Measurements from ENCODE around the gene DHX8.
"Not testable (repeated sequence)": the region's sequence is repeated elsewhere in the genome, so short reads cannot be mapped to it uniquely, and the experiment has no call there.

DHX8 gene

GRCh38 chr17:43483674-43484551 lies at the start of gene DHX8:
Gene DHX8 (plus strand): TSS chr17:43483975. CDS start chr17:43484038, 63 bp downstream.
- DNase-seq (ENCODE audit: low read depth): peak; percentile 100

- no peak for DNase-seq (ENCODE audit: low read depth)
Measured at GRCh38 chr17:43434902-43435319, 48.9 kb upstream of the DHX8 start.

- no peak for DNase-seq (ENCODE audit: low read depth)
Measured at GRCh38 chr17:43437756-43438155, 46.0 kb upstream of the DHX8 start.

- DNase-seq (ENCODE audit: low read depth): no peak
Measured at GRCh38 chr17:43438626-43439025, 45.1 kb upstream of the DHX8 start.

- no peak for DNase-seq (ENCODE audit: low read depth)
Measured at GRCh38 chr17:43439041-43439440, 44.7 kb upstream of the DHX8 start.

GRCh38 chr17:43442711-43443110 lies 41.1 kb upstream of the DHX8 start:
- DNase-seq (ENCODE audit: low read depth): peak; percentile 52

GRCh38 chr17:43443381-43443780 lies 40.4 kb upstream of the DHX8 start:
- no peak for DNase-seq (ENCODE audit: low read depth)

GRCh38 chr17:43444223-43445008 lies 39.4 kb upstream of the DHX8 start:
- no peak for DNase-seq (ENCODE audit: low read depth)

- no peak for DNase-seq (ENCODE audit: low read depth)
Measured at GRCh38 chr17:43445009-43445589, 38.7 kb upstream of the DHX8 start.

GRCh38 chr17:43446773-43447172 lies 37.0 kb upstream of the DHX8 start:
- DNase-seq (ENCODE audit: low read depth): no peak

- DNase-seq (ENCODE audit: low read depth): no peak
Measured at GRCh38 chr17:43448720-43449469, 34.9 kb upstream of the DHX8 start.

GRCh38 chr17:43449470-43450248 lies 34.1 kb upstream of the DHX8 start:
- DNase-seq (ENCODE audit: low read depth): no peak

GRCh38 chr17:43450791-43451190 lies 33.0 kb upstream of the DHX8 start:
- not testable (repeated sequence) for DNase-seq (ENCODE audit: low read depth)

- not testable (repeated sequence) for DNase-seq (ENCODE audit: low read depth)
Measured at GRCh38 chr17:43451741-43452140, 32.0 kb upstream of the DHX8 start.

- DNase-seq (ENCODE audit: low read depth): no peak
Measured at GRCh38 chr17:43453331-43453812, 30.4 kb upstream of the DHX8 start.

- DNase-seq (ENCODE audit: low read depth): no peak
Measured at GRCh38 chr17:43454868-43455267, 28.9 kb upstream of the DHX8 start.

GRCh38 chr17:43456029-43456428 lies 27.7 kb upstream of the DHX8 start:
- DNase-seq (ENCODE audit: low read depth): no peak

- peak; percentile 15 for DNase-seq (ENCODE audit: low read depth)
Measured at GRCh38 chr17:43456661-43457361, 27.0 kb upstream of the DHX8 start.

- no peak for DNase-seq (ENCODE audit: low read depth)
Measured at GRCh38 chr17:43457362-43457692, 26.4 kb upstream of the DHX8 start.

- DNase-seq (ENCODE audit: low read depth): not testable (repeated sequence)
Measured at GRCh38 chr17:43459878-43460277, 23.9 kb upstream of the DHX8 start.

Data from ELR (cell line).